ENCODE results near the gene ACSF2. TPM values are rescaled to one million over a fixed set of nuclear protein-coding genes. Genes with fewer than 3 reads are reported as not detected.

ACSF2 gene
- total RNA-seq, 1 experiment from 2014 or later, result 12.2 TPM

GRCh38 chr17:50491505-50491904 is 65.5 kb downstream of the ACSF2 start:
- no peak overlapping the region for H3K9ac ChIP-seq (ENCODE audit: extremely low read depth, insufficient read length, low read length)
- H3K18ac ChIP-seq (ENCODE audit: insufficient read length, low read depth, low read length), result no peak overlapping the region
- no peak overlapping the region for H3K4ac ChIP-seq (ENCODE audit: low read depth, low read length)
- H3K27ac ChIP-seq (ENCODE audit: insufficient read length, low read depth, low read length), result no peak overlapping the region
- no peak overlapping the region for H2AK5ac ChIP-seq (ENCODE audit: insufficient read length, low read length)
- no peak overlapping the region for H2BK20ac ChIP-seq (ENCODE audit: low read depth, low read length, poor library complexity, severe bottlenecking)
- WGBS (ENCODE audit: extremely low coverage, insufficient read length, low lambda C conversion rate), result no CpG with 5 or more reads among the region's 1 CpG
- Mint-ChIP-seq H3K9me3 (no peaks in the 10 kb centered on the region), H3K27ac (no peak overlapping the region), H3K36me3 (ENCODE audit: insufficient read depth in 1 of 3, low read depth in 3 of 3) (no peaks in the 10 kb centered on the region; a peak in 1 of 7 replicates), H3K27me3 (ENCODE audit: low read depth) (peaks cover 3% of the 10 kb centered on the region; the same call in 1 of the 2 replicates), H3K4me3 (no peak overlapping the region), H3K4me1 (peaks cover 10 to 16% of the 10 kb centered on the region in 2 experiments)
- no peak for DNase-seq
- H4K8ac ChIP-seq (replicated peaks; ENCODE audit: insufficient read length, low read depth, low read length), result no peak overlapping the region
- H2BK12ac ChIP-seq (ENCODE audit: insufficient read length, low read depth, low read length), result no peak overlapping the region
- H3K23me2 ChIP-seq (ENCODE audit: insufficient read length, low read depth, low read length, poor library complexity, severe bottlenecking), result no peaks in the 10 kb centered on the region
- no peak overlapping the region for H3K4me2 ChIP-seq (ENCODE audit: insufficient read depth, insufficient read length, low read length)
- H4K20me1 ChIP-seq (ENCODE audit: control insufficient read depth, insufficient read depth, insufficient read length), result no peaks in the 10 kb centered on the region
- H4K5ac ChIP-seq (ENCODE audit: insufficient read length, low read depth, low read length), result no peak overlapping the region
- no peak overlapping the region for H3K56ac ChIP-seq (ENCODE audit: insufficient read length, low read depth, low read length)
- H2BK15ac ChIP-seq (ENCODE audit: low read depth, low read length), result no peak overlapping the region
- H4K91ac ChIP-seq (ENCODE audit: insufficient read length, low read depth, low read length), result no peak overlapping the region
- H3K14ac ChIP-seq (ENCODE audit: insufficient read depth, low read length), result no peak overlapping the region
- TF ChIP-seq, protein P1, sequence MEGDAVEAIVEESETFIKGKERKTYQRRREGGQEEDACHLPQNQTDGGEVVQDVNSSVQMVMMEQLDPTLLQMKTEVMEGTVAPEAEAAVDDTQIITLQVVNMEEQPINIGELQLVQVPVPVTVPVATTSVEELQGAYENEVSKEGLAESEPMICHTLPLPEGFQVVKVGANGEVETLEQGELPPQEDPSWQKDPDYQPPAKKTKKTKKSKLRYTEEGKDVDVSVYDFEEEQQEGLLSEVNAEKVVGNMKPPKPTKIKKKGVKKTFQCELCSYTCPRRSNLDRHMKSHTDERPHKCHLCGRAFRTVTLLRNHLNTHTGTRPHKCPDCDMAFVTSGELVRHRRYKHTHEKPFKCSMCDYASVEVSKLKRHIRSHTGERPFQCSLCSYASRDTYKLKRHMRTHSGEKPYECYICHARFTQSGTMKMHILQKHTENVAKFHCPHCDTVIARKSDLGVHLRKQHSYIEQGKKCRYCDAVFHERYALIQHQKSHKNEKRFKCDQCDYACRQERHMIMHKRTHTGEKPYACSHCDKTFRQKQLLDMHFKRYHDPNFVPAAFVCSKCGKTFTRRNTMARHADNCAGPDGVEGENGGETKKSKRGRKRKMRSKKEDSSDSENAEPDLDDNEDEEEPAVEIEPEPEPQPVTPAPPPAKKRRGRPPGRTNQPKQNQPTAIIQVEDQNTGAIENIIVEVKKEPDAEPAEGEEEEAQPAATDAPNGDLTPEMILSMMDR (conservative IDR thresholded peaks at IDR 0.05), result no peak
- no peaks in the 10 kb centered on the region for H3K27me3 ChIP-seq (ENCODE audit: insufficient read depth, low read length)
- H2AFZ ChIP-seq (ENCODE audit: low read length), result no peak overlapping the region
- no peak overlapping the region for H2BK120ac ChIP-seq (ENCODE audit: low read depth, low read length, poor library complexity, severe bottlenecking)
- H3K79me1 ChIP-seq (ENCODE audit: insufficient read depth, low read depth, low read length, poor library complexity, severe bottlenecking), result no peaks in the 10 kb centered on the region
- H3K9me3 ChIP-seq (ENCODE audit: control insufficient read depth, low read depth, low read length), result no peaks in the 10 kb centered on the region
- H3K4me1 ChIP-seq (ENCODE audit: insufficient read depth, low read length), result no peaks in the 10 kb centered on the region
- no peaks in the 10 kb centered on the region for H3K79me2 ChIP-seq (ENCODE audit: insufficient read depth, low read length)
- H3T11ph ChIP-seq (ENCODE audit: low read length), result no peak overlapping the region
- no peak overlapping the region for H3K23ac ChIP-seq (ENCODE audit: insufficient read length, low read depth, low read length)
- H2BK5ac ChIP-seq (ENCODE audit: insufficient read length, low read length), result no peak overlapping the region
